ENCODE results near the gene SLC4A1. TPM values are rescaled to one million over a fixed set of nuclear protein-coding genes. Genes with fewer than 3 reads are reported as not detected.

Gene SLC4A1
- polyA plus RNA-seq, 2 of the 4 experiments (the other 2 are of a cell fraction), result not detected

DNA sequence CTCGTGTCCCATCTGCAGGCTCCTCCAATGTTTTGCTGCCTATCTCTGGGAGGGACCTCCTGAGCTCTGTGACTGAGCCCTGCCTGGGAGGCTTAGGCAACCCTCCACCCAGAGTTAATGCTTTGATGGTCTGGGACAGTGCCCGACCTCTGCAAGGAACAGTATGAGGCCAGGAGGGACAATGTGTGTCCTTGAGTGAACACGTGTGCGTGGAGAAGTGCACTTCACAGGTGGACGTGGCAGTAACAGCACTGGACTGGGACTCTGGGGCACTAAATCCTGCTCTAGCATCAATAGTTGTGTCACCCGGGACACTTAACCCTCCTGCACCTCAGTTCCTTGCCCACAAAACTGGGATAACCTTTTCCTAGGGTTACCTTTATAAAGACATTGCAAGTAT is 53.0 kb downstream of the SLC4A1 start:
- CTCF ChIA-PET, result interaction anchor here (1.0 to 10.7 kb wide), 8 partner anchors 9 to 136 kb away, joined by 3 to 246 read pairs (median 8); partner anchors contain the start of gene GRN

DNA sequence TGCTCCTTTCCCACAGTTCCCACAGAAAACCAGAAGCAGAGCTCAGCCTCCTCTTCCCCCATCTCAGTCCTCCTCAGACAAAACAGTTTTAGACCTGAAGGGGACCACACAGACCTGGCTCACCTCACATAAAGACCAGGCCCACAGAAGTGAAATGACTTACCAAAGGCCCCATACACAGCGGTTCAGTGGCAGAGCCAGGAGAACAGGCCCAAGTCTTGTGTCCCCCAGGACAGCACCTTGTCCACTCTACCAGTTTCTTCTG is 53.8 kb downstream of the SLC4A1 start:
- WGBS (ENCODE audit: missing lambda C conversion rate), result 85% methylated on average over 1 of the region's 1 CpG
- ChIA-PET POLR2A (interaction anchor here (1.0 kb wide), 1 partner anchor 117 kb away, joined by 3 read pairs; no protein-coding TSS in a partner anchor), CTCF (interaction anchor here (0.5 to 10.7 kb wide), 14 partner anchors 11 to 148 kb away, joined by 3 to 246 read pairs (median 6); partner anchors contain the start of genes GRN and SLC25A39)
- no peak for ATAC-seq
- H3K4me3 ChIP-seq, result no peak overlapping the region
- no peak overlapping the region for H3K4me2 ChIP-seq
- no peak for DNase-seq (ENCODE audit: low read depth in 1 of 2, low spot score in 1 of 2)
- H3K9me3 ChIP-seq, result no peaks in the 10 kb centered on the region
- H3K27ac ChIP-seq, result no peak overlapping the region
- peaks cover 27% of the 10 kb centered on the region for H3K4me1 ChIP-seq
- TF ChIP-seq, protein P1, sequence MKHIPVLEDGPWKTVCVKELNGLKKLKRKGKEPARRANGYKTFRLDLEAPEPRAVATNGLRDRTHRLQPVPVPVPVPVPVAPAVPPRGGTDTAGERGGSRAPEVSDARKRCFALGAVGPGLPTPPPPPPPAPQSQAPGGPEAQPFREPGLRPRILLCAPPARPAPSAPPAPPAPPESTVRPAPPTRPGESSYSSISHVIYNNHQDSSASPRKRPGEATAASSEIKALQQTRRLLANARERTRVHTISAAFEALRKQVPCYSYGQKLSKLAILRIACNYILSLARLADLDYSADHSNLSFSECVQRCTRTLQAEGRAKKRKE (CRISPR knock-in tag; IDR thresholded peaks at IDR 0.05; ENCODE audit: low read depth), result no peak
- no peak for TF ChIP-seq CBX2 (IDR thresholded peaks at IDR 0.05; ENCODE audit: borderline replicate concordance, low read depth)
- TF ChIP-seq, protein P2, sequence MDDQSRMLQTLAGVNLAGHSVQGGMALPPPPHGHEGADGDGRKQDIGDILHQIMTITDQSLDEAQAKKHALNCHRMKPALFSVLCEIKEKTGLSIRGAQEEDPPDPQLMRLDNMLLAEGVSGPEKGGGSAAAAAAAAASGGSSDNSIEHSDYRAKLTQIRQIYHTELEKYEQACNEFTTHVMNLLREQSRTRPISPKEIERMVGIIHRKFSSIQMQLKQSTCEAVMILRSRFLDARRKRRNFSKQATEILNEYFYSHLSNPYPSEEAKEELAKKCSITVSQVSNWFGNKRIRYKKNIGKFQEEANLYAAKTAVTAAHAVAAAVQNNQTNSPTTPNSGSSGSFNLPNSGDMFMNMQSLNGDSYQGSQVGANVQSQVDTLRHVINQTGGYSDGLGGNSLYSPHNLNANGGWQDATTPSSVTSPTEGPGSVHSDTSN (IDR thresholded peaks at IDR 0.05), result no peak
- no peak for FAIRE-seq

More for the DNA sequence above, 53.0 kb downstream of the SLC4A1 start:
- peaks cover 20% of the 10 kb centered on the region for H3K4me1 ChIP-seq
- no peaks in the 10 kb centered on the region for H3K9me3 ChIP-seq
- no peak overlapping the region for H3K27ac ChIP-seq
- TF ChIP-seq HOXB5 (CRISPR knock-in tag; IDR thresholded peaks at IDR 0.05) (no peak), NPAS2 (CRISPR knock-in tag; IDR thresholded peaks at IDR 0.05; ENCODE audit: borderline replicate concordance) (no peak), BHLHE40 (IDR thresholded peaks at IDR 0.05; ENCODE audit: low read depth, low read length) (no peak), ESRRA (IDR thresholded peaks at IDR 0.05; ENCODE audit: borderline replicate concordance, low read length) (no peak), MAFK (IDR thresholded peaks at IDR 0.05; ENCODE audit: partially characterized antibody) (no peak), NR3C1 (IDR thresholded peaks at IDR 0.05) (no peak), SMC3 (IDR thresholded peaks at IDR 0.05) (no peak), ZNF302 (CRISPR knock-in tag; IDR thresholded peaks at IDR 0.05) (no peak), TP53 (CRISPR knock-in tag; IDR thresholded peaks at IDR 0.05) (no peak), RARB (CRISPR knock-in tag; IDR thresholded peaks at IDR 0.05) (no peak)
- TF ChIP-seq, protein P1 (CRISPR knock-in tag; IDR thresholded peaks at IDR 0.05; ENCODE audit: low read depth), result no peak
- TF ChIP-seq, protein P3, sequence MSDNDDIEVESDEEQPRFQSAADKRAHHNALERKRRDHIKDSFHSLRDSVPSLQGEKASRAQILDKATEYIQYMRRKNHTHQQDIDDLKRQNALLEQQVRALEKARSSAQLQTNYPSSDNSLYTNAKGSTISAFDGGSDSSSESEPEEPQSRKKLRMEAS (IDR thresholded peaks at IDR 0.05), result no peak
- H3K4me2 ChIP-seq, result no peak overlapping the region
- POLR2A ChIA-PET, result no interaction called here
- WGBS (ENCODE audit: missing lambda C conversion rate), result 95% methylated on average over 6 of the region's 6 CpGs
- H3K4me3 ChIP-seq, result no peak overlapping the region
- FAIRE-seq (no peak), ATAC-seq (no peak), DNase-seq (ENCODE audit: low read depth in 1 of 2, low spot score in 1 of 2) (no peak)

DNA sequence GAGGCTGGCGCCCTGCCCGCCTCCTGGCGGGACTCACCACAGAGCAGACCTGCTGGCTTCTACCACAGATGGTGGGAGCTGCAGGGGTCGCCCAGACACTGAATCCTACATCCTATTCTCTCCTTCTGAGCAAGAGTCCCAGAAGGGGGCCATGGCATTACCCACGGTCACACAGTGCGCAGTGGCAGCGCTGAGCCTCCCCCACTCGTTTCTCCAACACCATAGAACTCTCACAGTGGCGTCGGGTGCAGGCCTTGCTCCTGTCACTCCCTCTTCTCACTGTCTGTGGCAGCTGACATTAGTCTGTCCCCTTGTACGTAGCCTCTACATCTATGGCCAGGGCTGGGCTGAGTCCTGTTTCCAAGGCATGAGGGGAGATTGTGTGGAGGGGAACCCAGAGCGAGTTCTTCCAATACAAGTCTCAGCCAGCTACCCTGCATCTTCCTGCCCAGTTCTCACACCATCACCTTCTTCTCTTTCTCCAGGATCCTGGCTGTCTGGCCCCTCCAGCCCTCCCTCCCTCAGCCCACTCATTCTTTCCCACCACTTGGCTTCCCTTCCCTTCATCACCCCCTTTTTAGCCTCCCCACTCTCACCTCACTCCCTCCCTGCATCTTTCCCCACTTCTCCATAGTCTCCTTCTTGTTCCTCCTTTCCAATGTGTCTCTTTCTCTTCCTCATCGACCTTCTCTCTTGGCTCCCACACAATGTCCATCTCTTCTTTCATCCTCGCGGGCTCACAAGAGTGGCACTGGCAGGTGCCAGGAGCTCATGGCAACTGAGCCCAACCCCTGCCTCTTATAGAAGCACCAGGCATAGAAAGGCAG is 54.3 kb downstream of the SLC4A1 start:
- no peak overlapping the region for H3K4me2 ChIP-seq
- no peak for TF ChIP-seq PHF8 (IDR thresholded peaks at IDR 0.05; ENCODE audit: borderline replicate concordance, low read depth)
- TF ChIP-seq, protein P2 (IDR thresholded peaks at IDR 0.05), result 0 out of 2 replicates have a peak, but pooled peaks have one; percentile 51
- no peaks in the 10 kb centered on the region for H3K9me3 ChIP-seq
- DNase-seq (ENCODE audit: low read depth in 1 of 2, low spot score in 1 of 2) (no peak), FAIRE-seq (no peak), ATAC-seq (no peak)
- H3K4me3 ChIP-seq, result no peak overlapping the region
- peaks cover 32% of the 10 kb centered on the region for H3K4me1 ChIP-seq
- ChIA-PET CTCF (interaction anchor here (0.5 to 10.7 kb wide), 16 partner anchors 8 to 149 kb away, joined by 3 to 246 read pairs (median 6); partner anchors contain the start of genes GRN and SLC25A39), POLR2A (interaction anchor here (1.0 kb wide), 2 partner anchors 15 to 118 kb away, joined by 3 to 6 read pairs; no protein-coding TSS in a partner anchor)
- 91% methylated on average over 14 of the region's 15 CpGs for WGBS (ENCODE audit: missing lambda C conversion rate)
- no peak overlapping the region for H3K27ac ChIP-seq
